WTC11 (cell line): ENCODE data around the gene CNOT1. TPM values are rescaled to one million over a fixed set of nuclear protein-coding genes. Genes with fewer than 3 reads are reported as not detected.

Experiments
- ATAC-seq: fragments of 200-7000 bp; cut with Tn5 transposase; 2 replicates; pipeline ENCODE4 v1.10.0; 2021; ENCODE audit warnings: mild to moderate bottlenecking, moderate library complexity
- CTCF ChIA-PET: fragments of 300-600 bp; sonication (Branson Sonifier 250); formaldehyde crosslinking; loops from one replicate; lab custom pipeline; 2021; ENCODE audit warnings: antibody characterized with exemption; lab: Charles Lee
- POLR2A ChIA-PET: fragments of 350-600 bp; sonication (Branson Sonifier 250); formaldehyde crosslinking; loops from one replicate; lab custom pipeline; 2021; ENCODE audit warnings: antibody characterized with exemption; lab: Charles Lee
- DNase-seq: peaks from one replicate; pipeline ENCODE4 v3.0.0; 2021; ENCODE audit warnings: low spot score
- H3K27ac Mint-ChIP-seq: 2 replicates; pipeline ENCODE4 v1.8.0; 2021; ENCODE audit warnings: mixed read lengths
- H3K27me3 Mint-ChIP-seq: 2 replicates; pipeline ENCODE4 v1.8.0; 2021; ENCODE audit warnings: low read depth, mild to moderate bottlenecking, moderate library complexity, mixed read lengths
- H3K36me3 Mint-ChIP-seq: 2 replicates; pipeline ENCODE4 v1.8.0; 2021; ENCODE audit warnings: mixed read lengths
- H3K4me1 Mint-ChIP-seq: 2 replicates; pipeline ENCODE4 v1.8.0; 2022; ENCODE audit warnings: mixed read lengths
- H3K4me3 Mint-ChIP-seq: 2 replicates; pipeline ENCODE4 v1.8.0; 2021; ENCODE audit warnings: mild to moderate bottlenecking, moderate library complexity, mixed read lengths
- H3K9me3 Mint-ChIP-seq: 2 replicates; pipeline ENCODE4 v1.8.0; 2021; ENCODE audit warnings: mixed read lengths
- CDX4 ChIP-seq: fragments of 250-450 bp; sonication (Bioruptor Pico); IDR thresholded peaks from 2 replicates; pipeline ENCODE4 v1.9.0; 2021; ENCODE audit warnings: moderate library complexity, mild to moderate bottlenecking, inconsistent platforms, borderline replicate concordance
- CREB1 ChIP-seq: sonication (generic); formaldehyde crosslinking; IDR thresholded peaks from 2 replicates; pipeline ENCODE4 v1.8.0; 2023; ENCODE audit warnings: mild to moderate bottlenecking, missing genetic modification reagents
- EMX1 ChIP-seq: fragments of 250-450 bp; sonication (Bioruptor Pico); IDR thresholded peaks from 2 replicates; pipeline ENCODE4 v1.8.0; 2021; ENCODE audit warnings: mild to moderate bottlenecking
- ESRRA ChIP-seq: sonication (generic); formaldehyde crosslinking; IDR thresholded peaks from 2 replicates; pipeline ENCODE4 v1.8.1; 2022; ENCODE audit warnings: mild to moderate bottlenecking, missing genetic modification reagents, borderline replicate concordance
- ETV6 ChIP-seq: sonication (generic); formaldehyde crosslinking; IDR thresholded peaks from 2 replicates; pipeline ENCODE4 v1.8.1; 2022; ENCODE audit warnings: mild to moderate bottlenecking, missing genetic modification reagents
- FOXJ3 ChIP-seq: sonication (generic); formaldehyde crosslinking; IDR thresholded peaks from 2 replicates; pipeline ENCODE4 v1.9.0; 2021; ENCODE audit warnings: missing genetic modification reagents, mild to moderate bottlenecking, borderline replicate concordance
- GTF2I ChIP-seq: fragments of 250-450 bp; sonication (Bioruptor Pico); conservative IDR thresholded peaks from 2 replicates; pipeline ENCODE4 v1.4.0; 2021; ENCODE audit warnings: mild to moderate bottlenecking
- MAX ChIP-seq: sonication (generic); formaldehyde crosslinking; IDR thresholded peaks from 2 replicates; pipeline ENCODE4 v1.8.0; 2022; ENCODE audit warnings: mild to moderate bottlenecking, missing genetic modification reagents
- MLX ChIP-seq: sonication (generic); formaldehyde crosslinking; IDR thresholded peaks from 2 replicates; pipeline ENCODE4 v1.8.1; 2023; ENCODE audit warnings: mild to moderate bottlenecking, missing genetic modification reagents, moderate library complexity
- MYBL2 ChIP-seq: sonication (generic); formaldehyde crosslinking; IDR thresholded peaks from 2 replicates; pipeline ENCODE4 v1.8.1; 2023; ENCODE audit warnings: mild to moderate bottlenecking, moderate library complexity, missing genetic modification reagents
- NFATC4 ChIP-seq: fragments of 250-450 bp; sonication (Bioruptor Pico); IDR thresholded peaks from 2 replicates; pipeline ENCODE4 v1.9.0; 2021; ENCODE audit warnings: mild to moderate bottlenecking
- NR1H2 ChIP-seq: sonication (generic); formaldehyde crosslinking; IDR thresholded peaks from 2 replicates; pipeline ENCODE4 v1.9.0; 2021; ENCODE audit warnings: mild to moderate bottlenecking, moderate library complexity, missing genetic modification reagents
- PREB ChIP-seq: sonication (generic); formaldehyde crosslinking; IDR thresholded peaks from 2 replicates; pipeline ENCODE4 v1.8.1; 2022; ENCODE audit warnings: mild to moderate bottlenecking, missing genetic modification reagents, moderate library complexity, borderline replicate concordance
- PRRX2 ChIP-seq: fragments of 250-450 bp; sonication (Bioruptor Pico); IDR thresholded peaks from 2 replicates; pipeline ENCODE4 v1.8.0; 2021; ENCODE audit warnings: mild to moderate bottlenecking
- RORB ChIP-seq: fragments of 250-450 bp; sonication (Bioruptor Pico); IDR thresholded peaks from 2 replicates; pipeline ENCODE4 v1.9.0; 2021; ENCODE audit warnings: mild to moderate bottlenecking
- SMAD4 ChIP-seq: sonication (generic); formaldehyde crosslinking; IDR thresholded peaks from 2 replicates; pipeline ENCODE4 v1.8.0; 2022; ENCODE audit warnings: mild to moderate bottlenecking, missing genetic modification reagents
- SOX15 ChIP-seq: fragments of 250-450 bp; sonication (Bioruptor Pico); IDR thresholded peaks from 2 replicates; pipeline ENCODE4 v1.9.0; 2021; ENCODE audit warnings: mild to moderate bottlenecking
- ZBTB21 ChIP-seq: sonication (generic); formaldehyde crosslinking; IDR thresholded peaks from 2 replicates; pipeline ENCODE4 v1.8.1; 2023; ENCODE audit warnings: mild to moderate bottlenecking, missing genetic modification reagents, borderline replicate concordance
- ZNF281 ChIP-seq: sonication (generic); formaldehyde crosslinking; IDR thresholded peaks from 2 replicates; pipeline ENCODE4 v1.8.0; 2023; ENCODE audit warnings: mild to moderate bottlenecking, missing genetic modification reagents
- ZNF396 ChIP-seq: fragments of 250-450 bp; sonication (Bioruptor Pico); IDR thresholded peaks from 2 replicates; pipeline ENCODE4 v1.8.0; 2021; ENCODE audit warnings: mild to moderate bottlenecking, moderate library complexity, borderline replicate concordance
- ZNF423 ChIP-seq: fragments of 250-450 bp; sonication (Bioruptor Pico); IDR thresholded peaks from 2 replicates; pipeline ENCODE4 v2.1.2; 2022; ENCODE audit warnings: mild to moderate bottlenecking, moderate library complexity
- ZNF512 ChIP-seq: sonication (generic); formaldehyde crosslinking; IDR thresholded peaks from 2 replicates; pipeline ENCODE4 v1.8.1; 2022; ENCODE audit warnings: missing genetic modification reagents, borderline replicate concordance
- ZNF532 ChIP-seq: fragments of 250-450 bp; sonication (Bioruptor Pico); IDR thresholded peaks from 2 replicates; pipeline ENCODE4 v1.9.0; 2021; ENCODE audit warnings: mild to moderate bottlenecking, borderline replicate concordance
- total RNA-seq: library from RNA; stranded (reverse); gene quantifications from 3 replicates; pipeline ENCODE4 v1.2.3, GENCODE V29; 2021

Gene CNOT1
- total RNA-seq, 1 experiment from 2014 or later, result 314 TPM

GRCh38 chr16:58640949-58641348 is 11.3 kb upstream of the CNOT1 start:
- ATAC-seq (no peak), DNase-seq (no peak)
- H3K27me3 Mint-ChIP-seq, result peaks cover 3% of the 10 kb centered on the region; the same call in 1 of the 2 replicates
- no peaks in the 10 kb centered on the region for H3K36me3 Mint-ChIP-seq
- no peak overlapping the region for H3K4me3 Mint-ChIP-seq
- H3K27ac Mint-ChIP-seq, result no peak overlapping the region
- POLR2A ChIA-PET, result interaction anchor here (0.7 kb wide), 1 partner anchor 55 kb away, joined by 3 read pairs; no protein-coding TSS in a partner anchor
- H3K9me3 Mint-ChIP-seq, result no peaks in the 10 kb centered on the region
- no peak for TF ChIP-seq ESRRA (CRISPR knock-in tag)
- TF ChIP-seq NR1H2 (CRISPR knock-in tag), result no peak
- no peak for TF ChIP-seq SOX15
- TF ChIP-seq PREB (CRISPR knock-in tag), result no peak
- TF ChIP-seq PRRX2, result no peak
- TF ChIP-seq ZBTB21 (CRISPR knock-in tag), result no peak
- no peak for TF ChIP-seq EMX1 (CRISPR knock-in tag)
- no peak for TF ChIP-seq SMAD4
- CTCF ChIA-PET, result interaction anchor here (0.8 to 1.0 kb wide), 3 partner anchors 11 to 129 kb away, joined by 3 to 4 read pairs (median 3); no protein-coding TSS in a partner anchor
- H3K4me1 Mint-ChIP-seq, result no peaks in the 10 kb centered on the region

GRCh38 chr16:58639836-58640235 is 10.2 kb upstream of the CNOT1 start:
- TF ChIP-seq MLX (CRISPR knock-in tag), result no peak
- no peak for TF ChIP-seq ETV6
- no peak for TF ChIP-seq NR1H2 (CRISPR knock-in tag)
- TF ChIP-seq FOXJ3 (CRISPR knock-in tag), result no peak
- TF ChIP-seq MYBL2 (CRISPR knock-in tag), result no peak
- no peak for TF ChIP-seq ZNF423
- TF ChIP-seq GTF2I (CRISPR knock-in tag), result no peak
- no peak for TF ChIP-seq CDX4 (CRISPR knock-in tag)
- no peak for TF ChIP-seq NFATC4 (CRISPR knock-in tag)
- no peak for TF ChIP-seq ZNF396 (CRISPR knock-in tag)
- TF ChIP-seq ZNF512, result no peak
- TF ChIP-seq RORB (CRISPR knock-in tag), result no peak
- TF ChIP-seq ZNF281, result no peak
- TF ChIP-seq ZNF532 (CRISPR knock-in tag), result no peak
- no peak for TF ChIP-seq CREB1 (CRISPR knock-in tag)
- TF ChIP-seq MAX (CRISPR knock-in tag), result no peak
- H3K4me3 Mint-ChIP-seq, result no peak overlapping the region
- H3K36me3 Mint-ChIP-seq, result no peaks in the 10 kb centered on the region
- ChIA-PET CTCF (interaction anchor here (1.2 to 1.3 kb wide), 2 partner anchors 13 to 21 kb away, joined by 3 to 6 read pairs; no protein-coding TSS in a partner anchor), POLR2A (interaction anchor here (0.5 kb wide), 1 partner anchor 20 kb away, joined by 3 read pairs; no protein-coding TSS in a partner anchor)
- peaks cover 3% of the 10 kb centered on the region; the same call in 1 of the 2 replicates for H3K27me3 Mint-ChIP-seq
- H3K9me3 Mint-ChIP-seq, result no peaks in the 10 kb centered on the region
- ATAC-seq (no peak), DNase-seq (no peak)
- H3K4me1 Mint-ChIP-seq, result no peaks in the 10 kb centered on the region
- H3K27ac Mint-ChIP-seq, result no peak overlapping the region
